SK-N-SH (cell line): Measurements from ENCODE around the gene LANCL2.

Experiments
- EP300 ChIP-seq, 2 experiments: IDR thresholded peaks; 2 replicates each; pipeline versions ENCODE4 v1.4.0 to v1.6.1; 2012; ENCODE audit warnings: borderline replicate concordance in 1 of 2, low read depth in 1 of 2, low read length in 1 of 2
- POLR2AphosphoS5 ChIP-seq: IDR thresholded peaks from 2 replicates; pipeline ENCODE4 v1.6.1; 2012; ENCODE audit warnings: low read depth, low read length

DNA sequence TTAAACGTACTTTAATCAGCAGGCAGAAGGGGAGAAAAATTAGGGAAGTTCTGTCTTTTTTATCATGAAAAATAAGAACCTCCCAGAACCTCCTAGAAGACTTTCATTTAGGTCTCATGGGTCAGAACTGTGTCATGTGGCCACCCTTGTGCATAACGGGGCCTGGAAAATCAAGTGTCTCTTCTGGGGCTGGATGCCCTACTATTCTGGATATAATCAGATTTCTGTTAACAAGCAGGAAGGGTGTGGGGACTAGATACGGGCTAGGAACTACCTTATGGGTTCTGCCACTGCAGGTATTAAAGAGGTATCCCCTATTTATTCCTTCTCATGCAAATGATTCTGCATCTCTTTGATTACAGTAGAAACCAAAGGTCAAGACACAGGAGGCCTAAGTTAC is 14.1 kb downstream of the LANCL2 start:
- TF ChIP-seq EP300 (IDR thresholded peaks at IDR 0.05; ENCODE audit: borderline replicate concordance in 1 of 2, low read depth in 1 of 2, low read length in 1 of 2) = no peak
- TF ChIP-seq POLR2AphosphoS5 = no peak
